Measurements from ENCODE around the gene TWF2. TPM values are rescaled to one million over a fixed set of nuclear protein-coding genes. Genes with fewer than 3 reads are reported as not detected.

Gene TWF2
- total RNA-seq, 2 donors from 2014 or later, result 52.2 to 69.2 TPM

DNA sequence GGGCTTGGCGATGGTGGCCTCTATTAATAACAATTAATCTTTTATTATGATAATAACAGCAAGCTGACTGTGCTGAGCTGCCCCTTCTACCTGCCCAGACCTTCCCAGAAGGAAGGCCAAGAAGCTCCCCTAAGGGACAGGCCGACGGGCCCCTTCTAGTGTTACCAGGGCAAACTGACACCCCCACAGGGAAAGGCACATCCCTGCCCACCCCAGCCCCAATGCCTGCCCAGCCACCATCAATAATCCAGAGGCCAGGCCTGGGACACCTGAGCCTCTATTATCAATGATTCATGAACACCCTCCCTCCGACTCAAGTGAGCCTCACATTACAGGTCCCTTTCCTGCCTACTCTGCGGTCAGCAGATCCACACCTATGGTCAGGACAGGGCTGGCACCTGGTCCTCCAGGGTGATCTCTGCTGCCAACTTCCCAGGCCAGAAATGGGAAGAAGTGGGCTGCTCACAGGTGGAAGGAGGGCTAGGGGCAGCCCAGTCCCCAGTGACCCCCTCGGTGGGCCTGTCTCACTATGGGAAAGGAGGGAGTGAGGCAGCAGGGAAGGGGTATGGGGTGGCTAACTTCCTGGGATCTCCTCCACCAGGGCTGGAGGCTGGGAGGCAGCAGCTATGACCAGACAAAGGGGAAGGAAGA is 1.8 kb downstream of the TWF2 start:
- no peak for DNase-seq (ENCODE audit: low spot score)
- Histone ChIP-seq H3K9me3 (no peaks in the 10 kb centered on the region), H3K4me1 (ENCODE audit: control insufficient read depth in 1 of 2, low read depth in 2 of 2) (peaks cover 26 to 48% of the 10 kb centered on the region in 2 donors), H3K36me3 (peaks cover 15% of the 10 kb centered on the region), H3K4me3 (peak overlapping the region; percentile 96), H3K27ac (peak overlapping the region; percentile 69 to 84), H3K27me3 (replicated peaks; ENCODE audit: insufficient read depth) (no peaks in the 10 kb centered on the region)
- TF ChIP-seq, protein P1, sequence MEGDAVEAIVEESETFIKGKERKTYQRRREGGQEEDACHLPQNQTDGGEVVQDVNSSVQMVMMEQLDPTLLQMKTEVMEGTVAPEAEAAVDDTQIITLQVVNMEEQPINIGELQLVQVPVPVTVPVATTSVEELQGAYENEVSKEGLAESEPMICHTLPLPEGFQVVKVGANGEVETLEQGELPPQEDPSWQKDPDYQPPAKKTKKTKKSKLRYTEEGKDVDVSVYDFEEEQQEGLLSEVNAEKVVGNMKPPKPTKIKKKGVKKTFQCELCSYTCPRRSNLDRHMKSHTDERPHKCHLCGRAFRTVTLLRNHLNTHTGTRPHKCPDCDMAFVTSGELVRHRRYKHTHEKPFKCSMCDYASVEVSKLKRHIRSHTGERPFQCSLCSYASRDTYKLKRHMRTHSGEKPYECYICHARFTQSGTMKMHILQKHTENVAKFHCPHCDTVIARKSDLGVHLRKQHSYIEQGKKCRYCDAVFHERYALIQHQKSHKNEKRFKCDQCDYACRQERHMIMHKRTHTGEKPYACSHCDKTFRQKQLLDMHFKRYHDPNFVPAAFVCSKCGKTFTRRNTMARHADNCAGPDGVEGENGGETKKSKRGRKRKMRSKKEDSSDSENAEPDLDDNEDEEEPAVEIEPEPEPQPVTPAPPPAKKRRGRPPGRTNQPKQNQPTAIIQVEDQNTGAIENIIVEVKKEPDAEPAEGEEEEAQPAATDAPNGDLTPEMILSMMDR (IDR thresholded peaks at IDR 0.05), result no peak
- ATAC-seq (ENCODE audit: insufficient number of reproducible peaks, low FRiP score, low read depth), result no peak

DNA sequence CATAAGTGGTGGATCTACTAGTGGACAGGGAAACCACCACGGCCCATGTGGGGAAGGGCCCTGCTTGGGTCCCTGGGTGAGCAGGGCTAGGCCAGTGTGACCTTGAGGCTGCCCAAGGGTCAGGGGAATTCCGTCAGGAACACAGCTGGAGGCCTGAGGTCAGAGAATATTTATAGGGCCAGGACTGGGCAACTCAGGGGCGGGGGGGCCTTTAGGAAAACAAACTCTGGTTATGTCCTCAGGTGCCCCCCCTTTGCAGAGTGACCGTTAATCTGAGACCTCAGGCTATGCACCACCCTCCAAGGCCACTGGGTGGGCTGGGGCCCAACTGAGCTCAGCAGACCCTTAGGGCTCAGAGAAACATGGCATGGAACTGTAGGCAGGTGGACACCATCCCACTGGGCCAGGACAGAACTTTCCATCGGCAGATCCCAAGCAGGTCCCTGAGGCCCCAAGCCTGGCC is 2.5 kb downstream of the TWF2 start:
- peak overlapping the region; percentile 69 to 84 for H3K27ac ChIP-seq
- ATAC-seq (ENCODE audit: insufficient number of reproducible peaks, low FRiP score, low read depth) (no peak), DNase-seq (ENCODE audit: low spot score) (no peak)
- H3K36me3 ChIP-seq, result peaks cover 17% of the 10 kb centered on the region
- H3K9me3 ChIP-seq, result no peaks in the 10 kb centered on the region
- peaks cover 26 to 48% of the 10 kb centered on the region in 2 donors for H3K4me1 ChIP-seq (ENCODE audit: control insufficient read depth in 1 of 2, low read depth in 2 of 2)
- TF ChIP-seq, protein P1 (IDR thresholded peaks at IDR 0.05), result no peak
- no peak overlapping the region for H3K4me3 ChIP-seq
- no peaks in the 10 kb centered on the region for H3K27me3 ChIP-seq (replicated peaks; ENCODE audit: insufficient read depth)

DNA sequence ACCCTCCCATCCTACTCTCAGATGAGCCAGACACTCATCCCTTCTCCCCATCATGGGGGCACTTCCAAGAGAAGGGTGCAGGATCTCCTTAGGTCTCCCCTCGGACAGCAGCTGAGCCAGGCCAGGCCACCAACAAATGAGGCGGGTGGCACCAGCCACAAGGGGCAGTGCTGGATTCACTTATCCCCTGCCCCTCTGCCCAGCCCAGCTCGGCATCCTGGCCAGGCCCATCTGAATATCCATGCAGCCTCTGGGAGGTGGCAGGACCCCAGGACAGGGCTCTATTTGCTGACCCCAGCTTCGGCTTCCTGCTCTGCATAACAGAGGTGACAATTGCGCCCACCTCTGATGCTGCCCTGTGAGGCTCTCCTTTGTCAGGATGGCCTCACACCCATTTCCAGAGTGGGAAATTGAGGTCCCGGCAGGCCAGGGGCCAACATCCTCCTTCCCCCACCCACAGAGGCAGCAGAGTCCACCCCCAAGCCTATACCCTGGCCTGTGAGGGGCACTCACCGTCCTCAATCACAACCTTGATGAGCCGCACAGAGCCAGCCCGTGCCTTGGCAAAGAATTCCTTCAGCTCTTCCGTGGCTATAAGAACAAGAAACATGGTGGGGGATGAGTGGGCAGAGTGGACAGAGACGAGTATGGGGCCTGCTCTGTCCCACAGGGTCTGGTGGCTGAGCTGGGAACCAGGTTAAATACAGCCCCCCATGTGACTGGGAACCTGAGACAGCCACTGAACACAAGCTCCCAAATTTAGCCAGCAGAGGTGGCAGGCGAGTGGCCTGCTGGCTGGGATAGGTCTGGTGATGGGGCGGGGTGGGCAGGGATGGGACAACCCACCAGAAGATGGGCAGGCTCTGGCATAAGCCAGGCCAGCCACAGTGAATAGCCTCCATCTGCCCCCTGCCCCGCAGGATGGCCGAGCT is 4.2 kb downstream of the TWF2 start:
- Histone ChIP-seq H3K9me3 (no peaks in the 10 kb centered on the region), H3K4me1 (ENCODE audit: control insufficient read depth in 1 of 2, low read depth in 2 of 2) (peaks cover 23 to 38% of the 10 kb centered on the region in 2 donors), H3K4me3 (no peak overlapping the region), H3K36me3 (peaks cover 34% of the 10 kb centered on the region), H3K27ac (no peak overlapping the region), H3K27me3 (replicated peaks; ENCODE audit: insufficient read depth) (no peaks in the 10 kb centered on the region)
- DNase-seq (ENCODE audit: low spot score) (no peak), ATAC-seq (ENCODE audit: insufficient number of reproducible peaks, low FRiP score, low read depth) (no peak)
- TF ChIP-seq, protein P1 (IDR thresholded peaks at IDR 0.05), result no peak

DNA sequence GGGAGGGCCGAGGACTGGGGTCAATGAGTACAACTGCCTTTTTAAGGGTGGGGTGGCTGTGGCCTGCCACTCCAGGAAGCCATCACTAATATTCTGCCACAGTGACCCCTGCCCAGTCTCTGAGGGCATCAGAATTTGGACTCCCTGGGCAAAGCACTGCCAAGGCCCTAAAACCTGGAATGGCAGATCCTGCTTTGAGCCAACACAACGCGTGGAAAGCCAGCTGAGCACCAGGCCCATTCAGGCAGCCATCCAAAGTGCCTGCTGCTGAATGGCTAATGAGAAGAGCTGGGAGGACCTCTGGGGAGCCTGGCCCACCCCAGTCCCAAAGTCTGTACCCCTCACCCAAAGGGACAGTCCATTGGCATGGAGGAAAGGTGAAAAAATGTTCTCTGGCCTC is 5.0 kb downstream of the TWF2 start:
- no peak for ATAC-seq (ENCODE audit: insufficient number of reproducible peaks, low FRiP score, low read depth)

More for the DNA sequence above, 5.0 kb downstream of the TWF2 start:
- DNase-seq (ENCODE audit: low spot score), result no peak
- Histone ChIP-seq H3K36me3 (peaks cover 40% of the 10 kb centered on the region), H3K4me3 (no peak overlapping the region), H3K9me3 (no peaks in the 10 kb centered on the region), H3K27ac (no peak overlapping the region), H3K27me3 (replicated peaks; ENCODE audit: insufficient read depth) (no peaks in the 10 kb centered on the region), H3K4me1 (ENCODE audit: control insufficient read depth in 1 of 2, low read depth in 2 of 2) (peaks cover 23 to 34% of the 10 kb centered on the region in 2 donors)
- TF ChIP-seq, protein P1 (IDR thresholded peaks at IDR 0.05), result no peak
